ENCODE measurements around the gene CLDN2. TPM values are rescaled to one million over a fixed set of nuclear protein-coding genes. Genes with fewer than 3 reads are reported as not detected.
"Not testable (repeated sequence)": the region's sequence is repeated elsewhere in the genome, so short reads cannot be mapped to it uniquely, and the experiment has no call there.

CLDN2 gene
- total RNA-seq, 4 donors from 2014 or later = 0.16 TPM; not detected in 3

DNA sequence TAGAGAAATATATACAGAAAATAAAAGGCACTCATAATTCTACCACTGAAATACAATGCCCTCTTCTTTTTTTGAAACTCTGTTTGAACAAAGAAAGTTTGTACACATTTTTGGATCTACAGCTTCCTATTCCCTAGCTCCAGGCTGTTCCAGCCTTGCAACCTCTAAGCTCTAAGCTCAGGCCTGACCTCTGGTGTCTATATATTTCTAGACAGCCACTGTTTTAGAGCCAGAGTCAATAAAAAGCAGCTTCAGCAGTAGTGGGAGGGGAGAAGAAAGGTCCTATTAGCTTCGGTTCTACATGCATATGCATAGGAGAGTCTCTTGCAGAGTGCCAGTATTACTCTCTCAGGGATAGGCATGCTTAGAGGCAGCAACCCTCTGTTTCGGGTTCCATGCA, 39.7 kb downstream of the CLDN2 start:
- in situ Hi-C loops (cut with MboI; ENCODE audit: low sequenced_read_pairs in 4 of 4) = loop anchor here in 1 of 4 donors (10.0 kb wide), 1 partner anchor 65 kb away; no protein-coding TSS in a partner anchor
- H3K36me3 ChIP-seq = peaks cover 0 to 11% of the 10 kb centered on the region in 2 donors
- DNase-seq (no peak), ATAC-seq (no peak)
- H3K27me3 ChIP-seq = no peaks in the 10 kb centered on the region
- H3K4me1 ChIP-seq = no peaks in the 10 kb centered on the region
- no peak overlapping the region for H3K27ac ChIP-seq
- intact Hi-C loops (cut with DNase I; ENCODE audit: low total_unique reads) = no loop called here
- H3K4me3 ChIP-seq = no peak overlapping the region
- no peaks in the 10 kb centered on the region for H3K9me3 ChIP-seq
- TF ChIP-seq, protein P1, sequence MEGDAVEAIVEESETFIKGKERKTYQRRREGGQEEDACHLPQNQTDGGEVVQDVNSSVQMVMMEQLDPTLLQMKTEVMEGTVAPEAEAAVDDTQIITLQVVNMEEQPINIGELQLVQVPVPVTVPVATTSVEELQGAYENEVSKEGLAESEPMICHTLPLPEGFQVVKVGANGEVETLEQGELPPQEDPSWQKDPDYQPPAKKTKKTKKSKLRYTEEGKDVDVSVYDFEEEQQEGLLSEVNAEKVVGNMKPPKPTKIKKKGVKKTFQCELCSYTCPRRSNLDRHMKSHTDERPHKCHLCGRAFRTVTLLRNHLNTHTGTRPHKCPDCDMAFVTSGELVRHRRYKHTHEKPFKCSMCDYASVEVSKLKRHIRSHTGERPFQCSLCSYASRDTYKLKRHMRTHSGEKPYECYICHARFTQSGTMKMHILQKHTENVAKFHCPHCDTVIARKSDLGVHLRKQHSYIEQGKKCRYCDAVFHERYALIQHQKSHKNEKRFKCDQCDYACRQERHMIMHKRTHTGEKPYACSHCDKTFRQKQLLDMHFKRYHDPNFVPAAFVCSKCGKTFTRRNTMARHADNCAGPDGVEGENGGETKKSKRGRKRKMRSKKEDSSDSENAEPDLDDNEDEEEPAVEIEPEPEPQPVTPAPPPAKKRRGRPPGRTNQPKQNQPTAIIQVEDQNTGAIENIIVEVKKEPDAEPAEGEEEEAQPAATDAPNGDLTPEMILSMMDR (IDR thresholded peaks at IDR 0.05 in 4 of 5, conservative IDR thresholded peaks at IDR 0.05 in 1 of 5) = no peak
- no peak for TF ChIP-seq POLR2A (IDR thresholded peaks at IDR 0.05)

DNA sequence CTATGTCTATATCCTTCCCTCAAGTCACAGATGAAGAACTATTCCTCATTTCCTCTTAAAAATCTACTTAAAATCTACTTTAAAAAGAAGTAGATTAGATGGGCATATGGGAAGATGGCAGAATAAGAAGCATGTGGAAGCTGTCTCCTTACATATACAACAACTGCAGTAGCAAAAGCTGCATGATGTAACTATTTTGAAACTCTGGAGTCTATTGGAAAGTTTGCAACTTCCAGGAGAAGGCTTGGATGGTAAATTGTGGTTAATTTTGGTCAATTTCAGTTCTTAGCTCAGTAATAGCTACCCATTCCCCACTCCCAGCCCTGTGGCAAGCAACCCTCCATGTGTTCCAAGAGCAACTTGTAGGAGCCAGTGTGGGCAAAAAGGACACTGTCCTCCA, 42.9 kb downstream of the CLDN2 start:
- intact Hi-C loops (cut with DNase I; ENCODE audit: low total_unique reads) = no loop called here
- no peak overlapping the region for H3K4me3 ChIP-seq
- H3K36me3 ChIP-seq = peaks cover 0 to 11% of the 10 kb centered on the region in 2 donors
- H3K27ac ChIP-seq = no peak overlapping the region
- DNase-seq (no peak), ATAC-seq (no peak)
- in situ Hi-C loops (cut with MboI; ENCODE audit: low sequenced_read_pairs in 4 of 4) = no loop called here
- TF ChIP-seq, protein P1 (IDR thresholded peaks at IDR 0.05 in 4 of 5, conservative IDR thresholded peaks at IDR 0.05 in 1 of 5) = no peak
- TF ChIP-seq POLR2A (IDR thresholded peaks at IDR 0.05) = no peak
- no peaks in the 10 kb centered on the region for H3K27me3 ChIP-seq
- no peaks in the 10 kb centered on the region for H3K4me1 ChIP-seq
- no peaks in the 10 kb centered on the region for H3K9me3 ChIP-seq

DNA sequence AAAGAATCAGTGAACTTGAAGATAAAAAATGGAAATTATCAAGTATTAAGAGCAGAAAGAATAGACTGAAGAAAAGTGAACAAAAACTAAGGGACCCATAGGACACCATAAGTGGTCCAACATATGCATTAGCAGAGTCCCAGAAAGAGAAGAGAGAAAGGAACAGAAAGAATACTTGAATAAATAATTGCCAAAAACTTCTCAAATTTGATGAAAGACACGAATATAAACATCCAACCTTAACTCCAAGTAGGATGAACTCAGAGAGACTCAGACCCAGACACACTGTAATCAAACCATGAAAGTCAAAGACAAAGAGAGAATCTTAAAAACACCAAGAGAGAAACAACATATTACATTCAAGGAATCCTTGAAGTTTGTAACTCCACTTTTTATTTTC, 44.1 kb downstream of the CLDN2 start:
- Histone ChIP-seq H3K36me3 (peaks cover 0 to 11% of the 10 kb centered on the region in 2 donors), H3K4me1 (no peaks in the 10 kb centered on the region), H3K9me3 (no peaks in the 10 kb centered on the region), H3K27me3 (no peaks in the 10 kb centered on the region), H3K4me3 (no peak overlapping the region), H3K27ac (no peak overlapping the region)
- in situ Hi-C loops (cut with MboI; ENCODE audit: low sequenced_read_pairs in 4 of 4) = no loop called here
- no peak for DNase-seq
- ATAC-seq = no peak
- intact Hi-C loops (cut with DNase I; ENCODE audit: low total_unique reads) = no loop called here
- TF ChIP-seq POLR2A (IDR thresholded peaks at IDR 0.05) = no peak
- TF ChIP-seq, protein P1 (IDR thresholded peaks at IDR 0.05 in 4 of 5, conservative IDR thresholded peaks at IDR 0.05 in 1 of 5) = no peak

DNA sequence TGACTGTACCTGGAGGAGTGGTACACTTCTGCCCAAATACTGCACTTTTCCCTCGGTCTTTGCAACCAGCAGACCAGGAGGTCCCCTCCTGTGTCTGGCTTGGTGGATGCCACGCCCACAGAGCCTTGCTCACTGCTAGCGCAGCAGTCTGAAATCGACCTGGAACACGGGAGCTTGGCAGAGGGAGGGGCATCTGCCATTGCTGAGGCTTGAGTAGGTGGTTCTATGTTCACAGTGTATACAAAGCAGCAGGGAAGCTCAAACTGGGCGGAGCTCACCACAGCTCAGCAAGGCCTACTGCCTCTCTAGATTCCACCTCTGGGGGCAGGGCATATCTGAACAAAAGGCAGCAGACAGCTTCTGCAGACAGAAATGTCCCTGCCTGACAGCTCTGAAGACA, 46.3 kb downstream of the CLDN2 start:
- ATAC-seq; intact Hi-C loops (cut with DNase I; ENCODE audit: low total_unique reads): not testable (repeated sequence)

DNA sequence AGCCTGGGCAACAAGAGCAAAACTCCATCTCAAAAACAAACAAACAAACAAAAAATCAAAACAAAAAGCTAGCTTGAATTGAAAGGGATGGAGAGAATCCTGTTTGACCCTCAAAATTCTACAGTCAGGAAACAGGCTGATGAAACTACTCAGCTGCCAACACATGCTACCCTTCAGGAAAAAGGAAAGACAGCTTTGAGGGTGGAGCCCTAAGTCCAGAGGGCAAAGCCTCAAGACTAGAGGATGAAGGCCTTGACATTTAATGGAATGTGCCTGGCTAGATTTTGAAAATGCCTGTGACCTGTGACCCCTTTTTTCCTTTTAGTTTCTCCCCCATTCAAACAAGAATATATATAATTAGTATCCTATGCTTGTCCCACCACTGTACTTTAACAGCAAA, 52.7 kb downstream of the CLDN2 start:
- Histone ChIP-seq H3K9me3 (no peaks in the 10 kb centered on the region), H3K27me3 (no peaks in the 10 kb centered on the region), H3K4me1 (no peaks in the 10 kb centered on the region), H3K36me3 (no peaks in the 10 kb centered on the region), H3K4me3 (no peak overlapping the region), H3K27ac (no peak overlapping the region)
- DNase-seq (no peak), ATAC-seq (no peak)
- in situ Hi-C loops (cut with MboI; ENCODE audit: low sequenced_read_pairs in 4 of 4) (no loop called here), intact Hi-C loops (cut with DNase I; ENCODE audit: low total_unique reads) (no loop called here)
- TF ChIP-seq POLR2A (IDR thresholded peaks at IDR 0.05) = no peak
- TF ChIP-seq, protein P1 (IDR thresholded peaks at IDR 0.05 in 4 of 5, conservative IDR thresholded peaks at IDR 0.05 in 1 of 5) = no peak

More for the DNA sequence above, 46.3 kb downstream of the CLDN2 start:
- H3K4me3 ChIP-seq; H3K9me3 ChIP-seq; H3K27ac ChIP-seq; in situ Hi-C loops (cut with MboI; ENCODE audit: low sequenced_read_pairs in 4 of 4); H3K4me1 ChIP-seq; H3K27me3 ChIP-seq; DNase-seq; H3K36me3 ChIP-seq: not testable (repeated sequence)

All from gastrocnemius medialis (tissue), 4 donors.